ENCODE measurements around the gene CCDC17.
"Not testable (repeated sequence)": the region's sequence is repeated elsewhere in the genome, so short reads cannot be mapped to it uniquely, and the experiment has no call there.

- TF ChIP-seq CTCF, POLR2A (IDR thresholded peaks at IDR 0.05): not testable (repeated sequence)
Observed at GRCh38 chr1:45596765-45597164, 27.1 kb downstream of the CCDC17 start.
